GM12891 (cell line): Measurements from ENCODE around the gene LRRC74B.
"Not testable (repeated sequence)": the region's sequence is repeated elsewhere in the genome, so short reads cannot be mapped to it uniquely, and the experiment has no call there.

Source experiments
- DNase-seq: peaks from one replicate; pipeline ENCODE4 v3.0.0; 2011; ENCODE audit warnings: low spot score; ENCODE audit not compliant: insufficient read length
- FAIRE-seq: peaks from 2 replicates; lab custom pipeline; 2011; peaks lifted over from hg19 to GRCh38; lab: Jason Lieb, UNC
- PAX5 ChIP-seq: IDR thresholded peaks from 2 replicates; pipeline ENCODE4 v1.6.1; 2011; ENCODE audit warnings: low read length, moderate library complexity, mild to moderate bottlenecking; ENCODE audit not compliant: insufficient read depth, severe bottlenecking
- POLR2A ChIP-seq: IDR thresholded peaks from 2 replicates; pipeline ENCODE4 v1.6.1; 2011; ENCODE audit warnings: low read depth, low read length, control low read depth
- POLR2AphosphoS5 ChIP-seq: IDR thresholded peaks from 2 replicates; pipeline ENCODE4 v1.6.1; 2011; ENCODE audit warnings: low read depth, low read length, control low read depth
- POU2F2 ChIP-seq: IDR thresholded peaks from 2 replicates; pipeline ENCODE4 v1.6.1; 2011; ENCODE audit warnings: low read depth, mild to moderate bottlenecking, control low read depth, low read length, moderate library complexity
- SPI1 ChIP-seq: IDR thresholded peaks from 2 replicates; pipeline ENCODE4 v1.6.1; 2011; ENCODE audit warnings: low read depth, low read length, control low read depth
- TAF1 ChIP-seq: IDR thresholded peaks from 2 replicates; pipeline ENCODE4 v1.6.1; 2011; ENCODE audit warnings: low read depth, low read length, control low read depth

LRRC74B gene

GRCh38 chr22:21000207-21000986, 45.3 kb upstream of the LRRC74B start:
- FAIRE-seq (peak; percentile 9), DNase-seq (no peak)
- TF ChIP-seq PAX5, result no peak

GRCh38 chr22:21000987-21001600, 44.7 kb upstream of the LRRC74B start:
- TF ChIP-seq SPI1 (no peak), TAF1 (0 out of 2 replicates have a peak, but pooled peaks have one; percentile 8)
- DNase-seq, result no peak
- FAIRE-seq, result no peak

DNA sequence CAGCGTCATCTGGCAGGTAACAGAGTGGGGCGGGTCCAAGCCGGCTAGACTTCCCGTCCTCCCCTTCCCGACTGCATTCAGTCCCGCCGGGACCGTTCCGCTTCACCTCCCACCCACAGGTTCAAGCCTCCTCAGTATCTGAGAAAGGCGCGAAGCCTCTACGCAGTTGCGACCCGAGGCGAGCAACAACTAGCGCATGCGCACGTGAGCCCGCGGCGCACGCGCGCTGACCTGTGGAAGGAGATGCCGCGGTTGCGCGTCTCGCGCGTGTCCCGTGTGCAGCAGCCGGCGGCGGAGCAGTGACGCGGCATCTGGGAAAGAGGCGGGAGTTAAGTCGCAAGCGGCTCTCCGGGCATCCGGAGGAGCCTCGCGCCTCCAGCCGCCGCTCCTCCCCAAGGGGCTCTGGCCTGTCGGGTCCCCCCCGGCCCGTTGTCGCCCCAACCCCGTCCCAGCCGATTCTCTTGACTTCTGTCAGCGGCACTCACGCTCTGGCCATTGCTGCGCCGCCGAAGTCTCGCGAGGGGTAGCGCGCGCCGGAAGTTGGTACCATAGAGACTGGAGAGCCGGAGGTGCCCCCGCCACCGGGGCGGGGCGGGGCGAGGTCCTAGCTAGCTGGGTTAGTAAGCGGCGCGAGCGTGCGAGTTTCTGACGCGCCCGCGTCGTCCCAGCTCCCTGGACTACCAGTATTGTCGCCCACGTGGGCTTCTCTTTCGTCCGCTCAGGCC, 44.0 kb upstream of the LRRC74B start, which contains the start of gene THAP7:
THAP7 (minus strand) TSS at position 518 of the 725 bp plus-strand sequence; CDS start at position 311, 207 bp downstream.
- DNase-seq (peak; percentile 96), FAIRE-seq (peak; percentile 100)
- peak; percentile 92 for TF ChIP-seq TAF1
- peak; percentile 86 for TF ChIP-seq PAX5
- no peak for TF ChIP-seq SPI1
- peak; percentile 90 for TF ChIP-seq POLR2AphosphoS5
- no peak; the same call in 1 of the 2 replicates for TF ChIP-seq POU2F2
- peak; percentile 75 for TF ChIP-seq POLR2A

GRCh38 chr22:21003782-21004181, 42.0 kb upstream of the LRRC74B start:
- no peak for TF ChIP-seq TAF1
- TF ChIP-seq POU2F2, result no peak
- no peak for TF ChIP-seq POLR2A
- TF ChIP-seq SPI1, result no peak
- TF ChIP-seq PAX5, result no peak
- TF ChIP-seq POLR2AphosphoS5, result no peak
- DNase-seq (no peak), FAIRE-seq (peak; percentile 13)

GRCh38 chr22:21009208-21009607, 36.5 kb upstream of the LRRC74B start:
- not testable (repeated sequence) for DNase-seq, FAIRE-seq

DNA sequence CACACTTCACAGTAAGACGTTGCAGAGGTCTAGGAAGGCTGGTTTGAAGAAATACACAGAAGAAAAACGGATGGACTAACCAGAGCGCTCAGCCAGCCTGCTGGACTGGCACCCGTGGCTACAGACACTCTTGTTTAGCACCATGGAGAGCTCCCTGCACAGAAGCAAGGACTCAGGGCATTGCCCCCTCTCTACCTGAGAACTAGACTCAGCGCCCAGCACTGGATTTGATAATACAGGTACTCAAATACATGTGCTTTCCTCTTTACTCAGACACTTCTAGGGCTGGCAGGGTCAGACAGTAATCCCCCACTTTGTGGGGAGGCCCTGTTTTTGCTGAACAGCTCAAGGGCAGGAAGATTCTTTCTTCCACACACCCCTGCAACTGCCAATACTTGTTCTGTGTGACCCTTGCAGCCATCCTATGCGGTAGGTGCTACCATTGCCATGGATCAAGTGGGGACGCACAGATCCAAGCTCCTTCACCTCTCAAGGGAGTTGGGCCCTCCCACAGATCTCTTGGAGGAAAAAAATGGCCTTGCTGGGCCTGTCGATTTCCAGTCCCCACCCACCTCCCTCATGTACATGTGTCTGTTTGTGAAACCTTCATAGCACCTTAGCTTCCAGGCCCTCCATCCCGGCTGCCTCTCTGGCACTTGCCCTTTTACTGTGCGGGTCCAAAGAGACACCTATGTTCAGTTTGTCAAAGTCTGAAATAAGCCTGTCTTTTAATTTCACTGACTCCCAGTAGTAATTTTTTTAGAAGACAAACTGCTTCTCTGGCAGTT, 35.9 kb upstream of the LRRC74B start:
- no peak for DNase-seq
- TF ChIP-seq SPI1, result no peak
- TF ChIP-seq PAX5, result no peak
- TF ChIP-seq POLR2A, result no peak
- no peak for TF ChIP-seq POLR2AphosphoS5
- TF ChIP-seq TAF1, result no peak
- TF ChIP-seq POU2F2, result no peak
- no peak for FAIRE-seq

DNA sequence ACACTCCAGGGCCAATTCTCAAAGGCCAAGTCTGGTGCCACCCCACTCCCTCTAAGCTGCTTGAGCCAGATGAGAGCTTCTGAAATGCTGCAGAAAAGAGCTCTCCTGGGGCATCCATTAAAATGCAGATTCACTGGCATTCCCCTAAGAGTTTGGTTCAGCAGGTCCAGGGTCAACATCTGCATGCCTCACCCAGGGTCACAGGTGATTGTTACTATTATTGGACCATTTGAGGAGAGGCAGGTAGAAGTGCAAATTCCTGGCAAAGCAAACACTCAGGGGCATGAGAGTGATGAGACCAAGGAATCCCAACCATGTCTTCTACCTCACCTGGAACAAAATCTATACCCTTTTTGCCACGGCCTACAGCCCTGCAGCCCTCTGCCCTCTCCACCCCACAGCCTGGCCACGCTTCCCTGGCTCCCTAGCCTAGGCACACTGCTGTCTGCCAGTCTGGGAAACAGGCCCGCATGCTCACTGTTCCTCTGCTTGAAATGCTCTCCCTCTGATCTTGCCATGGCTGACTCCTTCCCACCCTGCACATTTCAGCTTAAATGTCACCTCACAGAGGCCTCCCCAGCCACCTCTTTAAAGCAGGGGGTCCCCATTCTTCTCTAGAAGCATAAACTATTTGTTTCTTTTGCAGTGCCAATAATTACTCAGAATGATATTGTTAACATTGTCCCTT, 35.2 kb upstream of the LRRC74B start:
- TF ChIP-seq TAF1 (no peak), POLR2AphosphoS5 (no peak)
- no peak for FAIRE-seq

DNA sequence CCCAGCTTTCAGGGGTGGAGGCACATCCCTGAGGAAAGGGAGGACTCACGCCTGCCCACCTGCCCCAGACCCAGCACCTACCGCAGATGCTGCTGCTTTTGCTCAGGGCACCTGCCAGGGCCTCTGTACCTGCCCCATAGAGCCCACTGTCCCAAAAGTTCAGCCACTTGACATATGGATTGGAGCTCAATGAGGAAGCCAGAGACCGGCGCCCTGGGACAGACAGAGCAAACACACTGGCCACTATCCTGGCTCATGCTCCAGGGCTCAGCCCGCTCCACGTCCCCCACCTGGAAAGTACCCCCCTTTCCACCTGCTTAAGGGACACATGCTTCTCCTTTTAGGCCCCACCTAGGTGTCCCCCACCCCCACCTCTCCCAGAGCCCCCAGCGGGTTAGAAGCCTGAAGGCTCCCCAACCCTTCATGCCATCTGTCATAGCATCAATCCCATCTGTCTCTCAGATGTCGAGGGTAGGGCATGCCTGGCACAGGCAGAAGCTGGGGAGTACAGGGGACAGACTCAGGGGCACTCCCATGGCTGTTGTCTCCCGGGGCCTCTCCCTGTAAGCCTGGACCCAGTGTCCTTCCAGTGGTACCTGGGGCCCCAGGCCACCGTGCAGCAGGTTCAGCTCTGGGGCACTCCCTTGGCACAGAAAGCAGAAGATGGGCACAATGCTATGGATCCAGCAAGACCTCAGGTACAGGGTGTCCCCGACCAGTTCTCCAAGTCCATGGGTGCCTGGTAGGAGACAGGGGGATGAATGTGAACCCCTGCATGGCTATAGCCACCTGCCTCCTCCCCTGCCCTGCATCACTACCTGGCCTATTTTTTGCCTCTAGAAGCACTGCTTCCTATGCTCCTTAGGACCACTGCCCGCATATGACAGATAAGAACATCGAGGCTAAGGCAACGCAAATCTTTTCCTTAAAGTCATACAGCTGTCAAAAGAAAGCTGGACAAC, 33.0 kb upstream of the LRRC74B start:
- DNase-seq (no peak), FAIRE-seq (no peak)
- TF ChIP-seq SPI1 (no peak), TAF1 (no peak), PAX5 (no peak), POLR2A (no peak), POLR2AphosphoS5 (no peak), POU2F2 (no peak)

More for the DNA sequence above, 35.2 kb upstream of the LRRC74B start:
- DNase-seq, result no peak
